Activated naive CD8-positive, alpha-beta T cell treated with anti-CD3 and anti-CD28 coated beads, Interleukin-2, amount 10 ng/mL, durations not matched to agents 7 days and 5 days (primary cell): ENCODE measurements around the gene B3GLCT. TPM values are rescaled to one million over a fixed set of nuclear protein-coding genes. Genes with fewer than 3 reads are reported as not detected.

Experiments used
- ATAC-seq: fragments of 150-1000 bp; cut with Tn5 transposase; one replicate; pipeline ENCODE4 v1.10.0; 2021; ENCODE audit warnings: low read depth, moderate library complexity
- POLR2A ChIA-PET: fragments of 350-600 bp; sonication (Branson Sonifier 250); formaldehyde crosslinking; loops from one replicate; lab custom pipeline; 2021; ENCODE audit warnings: antibody characterized with exemption; lab: Charles Lee
- DNase-seq: peaks from one replicate; pipeline ENCODE4 v3.0.0; 2021
- H3K27ac Mint-ChIP-seq: one replicate; pipeline ENCODE4 v1.8.0; 2022; ENCODE audit warnings: mild to moderate bottlenecking, mixed read lengths
- H3K27me3 Mint-ChIP-seq: one replicate; pipeline ENCODE4 v1.8.0; 2022; ENCODE audit warnings: mild to moderate bottlenecking, moderate library complexity, mixed read lengths
- H3K36me3 Mint-ChIP-seq: one replicate; pipeline ENCODE4 v1.8.0; 2021; ENCODE audit warnings: mild to moderate bottlenecking, mixed read lengths
- H3K4me1 Mint-ChIP-seq: one replicate; pipeline ENCODE4 v1.8.0; 2021; ENCODE audit warnings: mixed read lengths
- H3K4me3 Mint-ChIP-seq: one replicate; pipeline ENCODE4 v1.8.0; 2022; ENCODE audit warnings: mild to moderate bottlenecking, moderate library complexity, mixed read lengths
- H3K9me3 Mint-ChIP-seq: one replicate; pipeline ENCODE4 v1.8.0; 2021; ENCODE audit warnings: mixed read lengths
- total RNA-seq, 2 experiments: library from RNA; stranded (reverse); gene quantifications; one replicate each; pipeline ENCODE4 v1.2.3, GENCODE V29; 2021

The B3GLCT gene
- total RNA-seq, 2 experiments from 2014 or later = 3.8 to 4.2 TPM

GRCh38 chr13:31282741-31283455 lies 83.1 kb downstream of the B3GLCT start:
- no peak for ATAC-seq
- DNase-seq = no peak
- H3K4me1 Mint-ChIP-seq = no peaks in the 10 kb centered on the region
- H3K9me3 Mint-ChIP-seq = peaks cover 9% of the 10 kb centered on the region
- H3K36me3 Mint-ChIP-seq = peaks cover 10% of the 10 kb centered on the region
- H3K27ac Mint-ChIP-seq = no peak overlapping the region
- H3K4me3 Mint-ChIP-seq = no peak overlapping the region
- POLR2A ChIA-PET = no interaction called here
- no peaks in the 10 kb centered on the region for H3K27me3 Mint-ChIP-seq

DNA sequence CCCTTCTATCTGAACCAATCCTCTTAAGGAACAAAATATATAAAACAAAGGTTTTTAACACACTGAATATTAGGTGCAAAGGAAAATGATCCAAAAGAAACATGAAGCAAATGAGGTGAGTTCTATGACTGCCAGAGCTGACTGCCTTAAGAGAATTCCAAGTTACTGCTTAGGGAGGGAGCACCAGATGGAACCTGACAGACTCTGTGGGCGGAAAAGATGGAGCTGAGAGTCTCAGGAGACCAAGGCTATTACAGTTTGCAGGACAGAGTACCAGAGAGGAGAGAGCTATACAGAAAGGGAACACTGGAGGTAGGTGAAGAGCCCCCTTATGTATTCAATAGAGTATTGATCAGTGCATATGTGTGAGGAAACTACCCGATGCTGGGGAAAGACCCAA lies 87.2 kb downstream of the B3GLCT start:
- Mint-ChIP-seq H3K27ac (no peak overlapping the region), H3K4me3 (no peak overlapping the region)

DNA sequence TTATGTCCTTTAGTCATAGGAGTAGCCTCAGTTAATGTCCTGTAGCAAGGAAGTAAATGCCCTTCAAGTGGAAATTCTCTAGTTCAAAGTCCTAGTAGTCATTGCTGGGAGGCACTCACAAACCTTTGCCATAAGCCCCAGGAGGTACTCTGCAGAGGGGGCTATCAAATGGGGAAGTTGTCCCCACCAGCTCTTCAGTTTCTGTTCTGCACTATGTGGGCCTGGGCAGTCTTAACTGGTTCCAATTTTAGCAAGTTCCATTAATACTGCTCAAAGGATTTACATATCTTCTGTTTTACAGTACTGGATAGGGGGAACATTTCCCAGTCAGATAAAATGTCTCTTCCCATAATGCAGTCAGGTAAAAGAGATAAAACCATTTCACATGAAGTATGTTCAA lies 101.3 kb downstream of the B3GLCT start:
- ATAC-seq = no peak

More for the DNA sequence above, 87.2 kb downstream of the B3GLCT start:
- H3K9me3 Mint-ChIP-seq = peaks cover 13% of the 10 kb centered on the region
- H3K4me1 Mint-ChIP-seq = no peaks in the 10 kb centered on the region
- ATAC-seq (no peak), DNase-seq (no peak)
- peaks cover 36% of the 10 kb centered on the region for H3K36me3 Mint-ChIP-seq
- no peaks in the 10 kb centered on the region for H3K27me3 Mint-ChIP-seq
- POLR2A ChIA-PET = no interaction called here

GRCh38 chr13:31310356-31310755 lies 110.6 kb downstream of the B3GLCT start:
- no peaks in the 10 kb centered on the region for H3K4me1 Mint-ChIP-seq
- peaks cover 32% of the 10 kb centered on the region for H3K9me3 Mint-ChIP-seq
- no peaks in the 10 kb centered on the region for H3K27me3 Mint-ChIP-seq
- POLR2A ChIA-PET = no interaction called here
- no peak for ATAC-seq
- no peak overlapping the region for H3K27ac Mint-ChIP-seq
- DNase-seq = no peak
- peaks cover 11% of the 10 kb centered on the region for H3K36me3 Mint-ChIP-seq
- no peak overlapping the region for H3K4me3 Mint-ChIP-seq

More for the DNA sequence above, 101.3 kb downstream of the B3GLCT start:
- Mint-ChIP-seq H3K4me3 (no peak overlapping the region), H3K36me3 (peaks cover 12% of the 10 kb centered on the region), H3K9me3 (peaks cover 4% of the 10 kb centered on the region), H3K4me1 (no peaks in the 10 kb centered on the region), H3K27ac (no peak overlapping the region), H3K27me3 (no peaks in the 10 kb centered on the region)
- no peak for DNase-seq
- POLR2A ChIA-PET = no interaction called here

DNA sequence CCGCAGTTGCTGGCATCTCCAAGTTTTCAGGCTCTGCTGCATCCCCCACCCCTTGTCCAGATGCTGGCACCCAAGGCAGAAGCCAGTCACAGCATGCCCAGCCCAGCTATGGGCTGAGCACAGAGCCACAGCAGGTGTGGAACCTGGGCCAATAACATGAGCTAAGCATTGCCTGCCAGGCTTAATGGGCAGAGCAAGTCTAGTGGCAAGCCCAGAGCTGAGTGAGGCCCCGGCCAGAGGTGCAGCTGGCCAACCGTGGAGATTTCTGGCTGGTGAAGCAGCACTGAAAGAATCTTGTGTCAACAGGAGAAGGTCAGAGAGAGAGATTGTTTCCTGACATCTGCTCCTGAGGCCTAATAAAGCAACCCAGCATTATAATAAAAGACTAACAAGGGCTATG lies 111.0 kb downstream of the B3GLCT start:
- H3K4me3 Mint-ChIP-seq = no peak overlapping the region
- peaks cover 12% of the 10 kb centered on the region for H3K36me3 Mint-ChIP-seq
- DNase-seq = no peak
- no peak for ATAC-seq
- H3K27ac Mint-ChIP-seq = no peak overlapping the region
- H3K27me3 Mint-ChIP-seq = no peaks in the 10 kb centered on the region
- POLR2A ChIA-PET = no interaction called here
- no peaks in the 10 kb centered on the region for H3K4me1 Mint-ChIP-seq
- H3K9me3 Mint-ChIP-seq = peaks cover 32% of the 10 kb centered on the region

- Mint-ChIP-seq H3K4me1 (no peaks in the 10 kb centered on the region), H3K27me3 (no peaks in the 10 kb centered on the region), H3K9me3 (peaks cover 34% of the 10 kb centered on the region), H3K36me3 (peaks cover 12% of the 10 kb centered on the region), H3K4me3 (no peak overlapping the region), H3K27ac (no peak overlapping the region)
- DNase-seq (no peak), ATAC-seq (no peak)
- POLR2A ChIA-PET = no interaction called here
Observed at GRCh38 chr13:31311921-31312320, 112.1 kb downstream of the B3GLCT start.

DNA sequence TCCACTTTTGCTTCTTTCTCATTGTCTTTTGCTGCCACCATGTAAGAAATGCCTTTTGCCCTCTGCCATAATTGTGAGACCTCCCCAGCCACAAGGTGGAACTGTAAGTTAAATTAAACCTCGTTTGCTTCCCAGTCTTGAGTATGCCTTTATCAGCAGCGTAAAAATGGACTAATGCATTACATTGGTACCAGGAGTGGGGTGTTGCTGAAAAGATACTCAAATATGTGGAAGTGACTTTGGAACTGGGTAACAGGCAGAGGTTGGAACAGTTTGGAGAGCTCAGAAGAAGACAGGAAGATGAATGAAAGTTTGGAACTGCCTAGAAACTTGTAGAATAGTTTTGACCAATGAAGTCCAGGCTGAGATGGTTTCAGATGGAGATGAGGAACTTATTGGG lies 115.2 kb downstream of the B3GLCT start:
- peaks cover 14% of the 10 kb centered on the region for H3K36me3 Mint-ChIP-seq
- H3K27ac Mint-ChIP-seq = no peak overlapping the region
- H3K27me3 Mint-ChIP-seq = no peaks in the 10 kb centered on the region
- ATAC-seq = no peak
- no peak overlapping the region for H3K4me3 Mint-ChIP-seq
- no peak for DNase-seq
- H3K4me1 Mint-ChIP-seq = no peaks in the 10 kb centered on the region
- H3K9me3 Mint-ChIP-seq = peaks cover 30% of the 10 kb centered on the region
- POLR2A ChIA-PET = no interaction called here

DNA sequence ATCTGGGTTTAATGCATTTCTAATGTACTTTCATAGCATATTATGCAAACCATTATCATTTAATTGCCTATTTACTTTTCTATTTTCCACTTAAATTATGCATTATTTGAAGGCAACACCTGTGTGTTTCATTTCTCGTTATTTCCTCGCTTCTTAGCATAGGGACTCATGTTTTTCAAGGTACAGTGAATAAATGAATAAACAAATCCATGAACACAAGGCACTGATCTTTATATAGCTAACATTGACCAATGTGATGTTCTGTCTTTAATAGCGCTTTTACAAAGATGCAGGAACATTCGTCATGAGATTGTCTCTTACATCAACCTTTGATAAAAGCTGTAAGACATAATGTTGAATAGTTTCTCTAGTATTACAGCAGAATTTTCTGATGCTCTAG lies 121.2 kb downstream of the B3GLCT start:
- Mint-ChIP-seq H3K27ac (no peak overlapping the region), H3K9me3 (peaks cover 5% of the 10 kb centered on the region), H3K4me1 (no peaks in the 10 kb centered on the region), H3K4me3 (no peak overlapping the region), H3K27me3 (no peaks in the 10 kb centered on the region), H3K36me3 (peaks cover 2% of the 10 kb centered on the region)
- POLR2A ChIA-PET = no interaction called here
- DNase-seq (no peak), ATAC-seq (no peak)

DNA sequence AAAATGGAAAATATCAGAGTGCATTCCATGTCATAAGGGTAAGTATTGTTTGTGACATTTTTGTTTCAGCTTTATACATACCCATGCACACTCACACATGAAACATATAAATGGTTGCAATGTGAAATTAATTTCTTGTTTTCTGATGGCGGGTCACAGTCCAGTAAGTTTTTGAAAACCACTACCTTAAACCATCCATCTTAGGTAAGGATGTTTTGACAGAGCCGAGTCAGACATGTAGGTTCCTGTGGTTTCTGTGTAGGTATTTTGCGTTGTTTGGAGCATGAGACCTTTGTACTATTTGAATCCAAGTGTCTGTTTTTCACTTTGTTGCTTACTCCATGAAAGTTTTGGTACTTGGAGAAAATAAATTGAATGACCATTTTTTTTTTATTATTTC lies 121.7 kb downstream of the B3GLCT start:
- POLR2A ChIA-PET = no interaction called here
- Mint-ChIP-seq H3K27ac (no peak overlapping the region), H3K9me3 (peaks cover 4% of the 10 kb centered on the region), H3K4me1 (no peaks in the 10 kb centered on the region), H3K27me3 (no peaks in the 10 kb centered on the region), H3K4me3 (no peak overlapping the region), H3K36me3 (peaks cover 2% of the 10 kb centered on the region)
- ATAC-seq (no peak), DNase-seq (no peak)

DNA sequence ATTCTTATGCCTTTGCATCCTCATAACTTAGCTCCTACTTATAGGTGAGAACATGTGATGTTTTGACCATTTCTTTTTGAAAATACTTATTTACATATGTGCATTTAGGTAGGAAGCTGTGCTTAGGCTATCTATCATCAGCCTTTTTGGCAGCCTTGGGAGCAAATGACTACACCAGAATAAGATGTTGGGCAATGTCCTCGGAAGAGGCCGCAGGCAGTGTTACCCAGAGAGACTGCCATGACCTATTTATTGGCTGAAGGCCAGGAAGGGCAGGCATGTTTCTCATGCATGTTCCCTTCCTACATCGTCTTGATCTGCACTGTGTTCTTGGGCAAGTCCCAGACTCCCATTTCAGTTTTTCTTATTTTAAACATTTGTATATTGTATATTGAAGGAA lies 122.3 kb downstream of the B3GLCT start:
- DNase-seq (no peak), ATAC-seq (no peak)
- Mint-ChIP-seq H3K4me3 (no peak overlapping the region), H3K4me1 (no peaks in the 10 kb centered on the region), H3K9me3 (peaks cover 4% of the 10 kb centered on the region), H3K27ac (no peak overlapping the region), H3K36me3 (peaks cover 2% of the 10 kb centered on the region), H3K27me3 (no peaks in the 10 kb centered on the region)
- POLR2A ChIA-PET = no interaction called here

DNA sequence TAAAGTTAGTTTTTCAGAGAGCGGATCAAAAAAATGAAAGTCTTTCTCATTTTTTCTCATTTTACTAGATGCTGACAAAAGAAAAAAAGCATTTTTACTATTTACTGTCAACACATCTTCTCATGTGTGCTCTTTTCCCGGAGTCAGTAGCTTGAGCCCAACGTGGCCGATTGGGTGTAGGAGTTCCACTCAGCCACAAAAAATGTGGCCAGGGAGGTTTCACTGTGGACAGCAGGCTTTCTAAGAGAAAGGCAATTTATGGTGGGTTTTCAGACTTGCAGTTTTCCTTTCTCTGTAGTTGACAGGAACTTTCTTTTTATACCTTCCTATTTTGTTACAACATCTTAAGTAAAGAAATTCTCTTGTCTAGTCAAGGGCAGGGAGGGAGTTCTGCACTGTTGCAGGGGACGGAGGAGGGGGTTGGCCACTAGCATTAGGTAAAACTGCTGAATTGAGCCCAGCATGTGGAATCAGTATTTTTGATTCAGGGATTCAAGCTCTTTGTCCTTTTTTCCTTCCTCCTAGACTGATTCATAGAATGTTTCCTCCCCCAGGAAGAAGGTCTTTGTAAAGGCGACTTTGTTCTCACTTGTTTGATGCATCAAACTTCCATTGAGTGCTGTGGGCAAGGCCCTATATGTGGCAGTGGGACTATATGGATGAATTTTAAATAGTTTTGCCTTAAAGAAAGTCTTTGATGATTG lies 123.1 kb downstream of the B3GLCT start:
- ATAC-seq (no peak), DNase-seq (no peak)
- POLR2A ChIA-PET = no interaction called here
- peaks cover 4% of the 10 kb centered on the region for H3K9me3 Mint-ChIP-seq
- no peaks in the 10 kb centered on the region for H3K27me3 Mint-ChIP-seq
- no peaks in the 10 kb centered on the region for H3K4me1 Mint-ChIP-seq
- no peaks in the 10 kb centered on the region for H3K36me3 Mint-ChIP-seq
- H3K27ac Mint-ChIP-seq = no peak overlapping the region
- no peak overlapping the region for H3K4me3 Mint-ChIP-seq

DNA sequence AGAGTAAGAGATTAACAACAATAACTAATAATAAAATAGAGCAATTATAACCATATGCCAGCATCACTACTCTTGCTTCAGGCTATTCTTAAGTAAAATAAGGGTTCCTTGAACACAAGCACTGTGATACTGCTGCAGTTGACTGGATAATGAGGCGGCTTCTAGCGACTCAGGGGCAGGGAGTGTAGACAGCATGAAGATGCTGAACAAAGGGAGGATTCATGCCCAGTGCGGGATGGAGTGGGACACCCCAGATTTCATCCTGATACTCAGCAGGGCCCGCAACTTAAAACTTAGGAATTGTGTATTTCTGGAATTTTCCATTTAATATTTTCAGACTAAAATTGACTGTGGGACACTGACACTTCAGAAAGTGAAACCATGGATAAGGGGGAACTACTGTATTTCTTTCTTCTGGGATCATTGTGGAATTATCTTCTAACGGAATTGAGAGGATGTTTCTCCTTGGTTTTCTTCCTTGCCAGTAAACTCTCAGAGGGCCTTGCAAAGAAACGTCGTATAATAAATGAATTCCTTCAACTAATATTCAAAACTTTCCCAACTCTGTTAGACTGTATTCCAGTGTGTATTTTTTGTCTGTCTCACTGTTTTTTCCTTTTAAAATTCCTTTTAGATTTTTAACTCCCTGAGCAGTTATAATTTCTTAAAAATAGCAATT lies 127.5 kb downstream of the B3GLCT start:
- DNase-seq (no peak), ATAC-seq (no peak)
- H3K4me1 Mint-ChIP-seq = no peaks in the 10 kb centered on the region
- POLR2A ChIA-PET = no interaction called here
- H3K36me3 Mint-ChIP-seq = peaks cover 6% of the 10 kb centered on the region
- no peaks in the 10 kb centered on the region for H3K9me3 Mint-ChIP-seq
- no peaks in the 10 kb centered on the region for H3K27me3 Mint-ChIP-seq
- no peak overlapping the region for H3K27ac Mint-ChIP-seq
- no peak overlapping the region for H3K4me3 Mint-ChIP-seq

- Mint-ChIP-seq H3K36me3 (peaks cover 6% of the 10 kb centered on the region), H3K4me1 (no peaks in the 10 kb centered on the region), H3K27ac (no peak overlapping the region), H3K9me3 (no peaks in the 10 kb centered on the region), H3K4me3 (no peak overlapping the region), H3K27me3 (no peaks in the 10 kb centered on the region)
- DNase-seq (no peak), ATAC-seq (no peak)
- POLR2A ChIA-PET = no interaction called here
Observed at GRCh38 chr13:31328549-31329235, 128.9 kb downstream of the B3GLCT start.
